HepG2 (cell line): ENCODE results near the gene USP36. TPM values are rescaled to one million over a fixed set of nuclear protein-coding genes. Genes with fewer than 3 reads are reported as not detected.

Experiments
- ATAC-seq: fragments of 200-7000 bp; cut with Tn5 transposase; 3 replicates; pipeline ENCODE4 v1.9.1; 2020; ENCODE audit warnings: mild to moderate bottlenecking, moderate library complexity
- BruUV-seq: library from RNA; stranded (reverse); fragments of 400-500 nt; replicated peaks from 2 replicates; lab custom pipeline; 2021; lab: Mats Ljungman, UMichigan
- CTCF ChIA-PET: fragments of 300-600 bp; formaldehyde crosslinking; extraction: SDS; loops from one replicate; lab custom pipeline; 2021; ENCODE audit warnings: low total read pairs, inconsistent platforms, low intra/inter-chr PET ratio; lab: Yijun Ruan, JAX
- POLR2A ChIA-PET: fragments of 350-600 bp; sonication (Branson Sonifier 250); formaldehyde crosslinking; loops from one replicate; lab custom pipeline; 2020; ENCODE audit warnings: antibody characterized with exemption, inconsistent platforms; lab: Yijun Ruan, JAX
- DNase-seq: peaks from one replicate; pipeline ENCODE4 v3.0.0-alpha.2; 2015; ENCODE audit warnings: low spot score
- FAIRE-seq: peaks from 3 replicates; lab custom pipeline; 2011; peaks lifted over from hg19 to GRCh38; lab: Jason Lieb, UNC
- H2AFZ ChIP-seq: one replicate; pipeline ENCODE4 v1.6.1; 2011; ENCODE audit warnings: low read length, inconsistent platforms
- H3K27ac ChIP-seq: fragments of 300-600 bp; 3 replicates; pipeline ENCODE4 v1.8.0; 2011; ENCODE audit warnings: mixed run types, mild to moderate bottlenecking, mixed read lengths, low read length, inconsistent platforms; ENCODE audit not compliant: insufficient read depth; ENCODE audit errors: extremely low read length
- H3K27me3 ChIP-seq, 2 experiments: fragments of 200-600 bp in 1 of 2; 2 replicates in 1 of 2; 3 replicates in 1 of 2; pipeline versions ENCODE4 v1.6.0 to v1.8.0; 2011; ENCODE audit warnings: low read length in 2 of 2, mild to moderate bottlenecking in 2 of 2, moderate library complexity in 2 of 2, inconsistent platforms in 1 of 2; ENCODE audit not compliant: insufficient read depth in 2 of 2, control insufficient read depth in 1 of 2
- H3K36me3 ChIP-seq, 2 experiments: fragments of 200-600 bp in 1 of 2; replicated peaks in 1 of 2; 2 replicates in 1 of 2; 3 replicates in 1 of 2; pipeline versions ENCODE4 v1.5.1 to v1.8.0; 2011; ENCODE audit warnings: low read length in 2 of 2, inconsistent platforms in 1 of 2; ENCODE audit not compliant: insufficient read depth in 2 of 2, control insufficient read depth in 1 of 2
- H3K4me1 ChIP-seq: 2 replicates; pipeline ENCODE4 v1.5.1; 2012; ENCODE audit warnings: low read length, inconsistent platforms; ENCODE audit not compliant: insufficient read depth
- H3K4me2 ChIP-seq: 2 replicates; pipeline ENCODE4 v1.6.0; 2011; ENCODE audit warnings: low read depth, low read length, inconsistent platforms
- H3K4me3 ChIP-seq, 3 experiments: fragments of 200-600 bp in 1 of 3; sonication (generic), shearing (Covaris generic) in 1 of 3; replicated peaks in 1 of 3; 2 replicates each; pipeline ENCODE4 v1.5.1; 2011 to 2016; ENCODE audit warnings: low read length in 3 of 3, inconsistent platforms in 2 of 3, low read depth in 2 of 3, mild to moderate bottlenecking in 2 of 3, control low read depth in 1 of 3, mixed read lengths in 1 of 3; ENCODE audit not compliant: insufficient read depth in 1 of 3
- H3K79me2 ChIP-seq: one replicate; pipeline ENCODE4 v1.6.1; 2011; ENCODE audit warnings: low read length, inconsistent platforms; ENCODE audit not compliant: insufficient read depth
- H3K9ac ChIP-seq: 2 replicates; pipeline ENCODE4 v1.6.0; 2011; ENCODE audit warnings: mild to moderate bottlenecking, low read depth, low read length, inconsistent platforms; ENCODE audit not compliant: insufficient read depth
- H3K9me3 ChIP-seq: 2 replicates; pipeline ENCODE4 v1.5.1; 2012; ENCODE audit warnings: mild to moderate bottlenecking, low read length
- H4K20me1 ChIP-seq: 2 replicates; pipeline ENCODE4 v1.6.0; 2011; ENCODE audit warnings: inconsistent platforms, mild to moderate bottlenecking, low read length, moderate library complexity; ENCODE audit not compliant: insufficient read depth
- HMG20A ChIP-seq: IDR thresholded peaks from 2 replicates; pipeline ENCODE4 v1.6.1; 2016; ENCODE audit warnings: borderline replicate concordance
- HOXA3 ChIP-seq: sonication (generic); formaldehyde crosslinking; IDR thresholded peaks from 2 replicates; pipeline ENCODE4 v1.5.0; 2020; ENCODE audit warnings: missing genetic modification reagents
- KAT8 ChIP-seq: IDR thresholded peaks from 2 replicates; pipeline ENCODE4 v1.6.1; 2016; ENCODE audit warnings: missing genetic modification reagents, missing compliant biosample characterization
- MBD4 ChIP-seq: IDR thresholded peaks from 2 replicates; pipeline ENCODE4 v1.6.1; 2012; ENCODE audit warnings: low read length, inconsistent platforms, borderline replicate concordance
- MBNL3 ChIP-seq: fragments of 250-450 bp; sonication (Bioruptor Pico); conservative IDR thresholded peaks from 2 replicates; pipeline ENCODE4 v1.8.0; 2022; ENCODE audit warnings: mild to moderate bottlenecking, inconsistent platforms
- MTA3 ChIP-seq: sonication (generic); formaldehyde crosslinking; IDR thresholded peaks from 2 replicates; pipeline ENCODE4 v1.4.0; 2020; ENCODE audit warnings: missing genetic modification reagents
- REXO4 ChIP-seq: sonication (generic); formaldehyde crosslinking; IDR thresholded peaks from 2 replicates; pipeline ENCODE4 v1.8.0; 2022; ENCODE audit warnings: missing genetic modification reagents, mild to moderate bottlenecking, borderline replicate concordance
- SP2 ChIP-seq: sonication (generic); formaldehyde crosslinking; IDR thresholded peaks from 2 replicates; pipeline ENCODE4 v1.5.1; 2020; ENCODE audit warnings: mild to moderate bottlenecking, missing genetic modification reagents
- SP5 ChIP-seq: IDR thresholded peaks from 2 replicates; pipeline ENCODE4 v1.6.1; 2016; ENCODE audit warnings: low read depth, borderline replicate concordance
- TAF1 ChIP-seq: sonication (generic); formaldehyde crosslinking; IDR thresholded peaks from 2 replicates; pipeline ENCODE4 v1.4.0; 2020; ENCODE audit warnings: missing genetic modification reagents
- U2AF2 ChIP-seq: fragments of 200-400 bp; formaldehyde crosslinking; IDR thresholded peaks from 2 replicates; pipeline ENCODE4 v1.6.1; 2017; ENCODE audit warnings: low read depth, mild to moderate bottlenecking, low read length
- ZMYM2 ChIP-seq: sonication (generic); formaldehyde crosslinking; IDR thresholded peaks from 2 replicates; pipeline ENCODE4 v1.8.0; 2022; ENCODE audit warnings: mild to moderate bottlenecking, missing genetic modification reagents
- ZNF260 ChIP-seq: sonication (generic); formaldehyde crosslinking; IDR thresholded peaks from 2 replicates; pipeline ENCODE4 v1.4.0; 2020; ENCODE audit warnings: missing genetic modification reagents, low read depth, mild to moderate bottlenecking, borderline replicate concordance
- ZNF263 ChIP-seq: sonication (generic); formaldehyde crosslinking; IDR thresholded peaks from 2 replicates; pipeline ENCODE4 v1.4.0; 2020; ENCODE audit warnings: missing genetic modification reagents
- ZNF501 ChIP-seq: sonication (generic); formaldehyde crosslinking; IDR thresholded peaks from 2 replicates; pipeline ENCODE4 v1.5.1; 2020; ENCODE audit warnings: mild to moderate bottlenecking, moderate library complexity, missing genetic modification reagents
- ZNF605 ChIP-seq: sonication (generic); formaldehyde crosslinking; IDR thresholded peaks from 2 replicates; pipeline ENCODE4 v1.8.0; 2022; ENCODE audit warnings: mild to moderate bottlenecking, missing genetic modification reagents
- ZNF816 ChIP-seq: sonication (generic); formaldehyde crosslinking; IDR thresholded peaks from 2 replicates; pipeline ENCODE4 v1.8.0; 2022; ENCODE audit warnings: missing genetic modification reagents, mild to moderate bottlenecking, borderline replicate concordance
- WGBS: methylation state at CpG from one replicate; pipeline ENCODE4 v1.1.6; 2017; ENCODE audit warnings: low lambda C conversion rate; 5-methylcytosine and 5-hydroxymethylcytosine counted together
- in situ Hi-C: cut with HindIII; loops from 2 replicates; pipeline ENCODE4 v1.10.0; 2017; ENCODE audit warnings: low pct_unique_long_range_greater_than_20kb; ENCODE audit not compliant: extremely low pct_ligation_motif_present
- intact Hi-C: fragments of 100-400 bp; cut with micrococcal nuclease; formaldehyde crosslinking; loops from one replicate; pipeline ENCODE4 v1.10.0; 2022; ENCODE audit not compliant: unreplicated experiment
- polyA plus RNA-seq, 8 experiments: library from polyadenylated mRNA; depleted of rRNA in 3 of 8; stranded (reverse) in 7 of 8; unstranded in 1 of 8; fragments of >200 nt; fragmentation: Illumina TruSeq in 4 of 8; extraction: Trizol in 4 of 8; gene quantifications; 2 replicates each; pipeline versions ENCODE4 v1.2.1 to v1.2.3, GENCODE V29; 2011 to 2016; ENCODE audit warnings: low read depth in 4 of 8, missing spikeins in 1 of 8, mixed read lengths in 1 of 8; ENCODE audit not compliant: insufficient read depth in 1 of 8
- total RNA-seq, 5 experiments: library from RNA; depleted of rRNA; stranded (reverse); fragments of >200 nt; fragmentation: Illumina TruSeq; extraction: Trizol; gene quantifications; 2 replicates each; pipeline ENCODE4 v1.2.3, GENCODE V29; 2016; ENCODE audit warnings: low read depth in 1 of 5
- TF ChIP-seq, protein P1 (sequence below): sonication (generic); formaldehyde crosslinking; IDR thresholded peaks from 2 replicates; pipeline ENCODE4 v1.5.0; 2020; ENCODE audit warnings: missing genetic modification reagents, mild to moderate bottlenecking, borderline replicate concordance
- TF ChIP-seq, protein P2 (sequence below): sonication (generic); formaldehyde crosslinking; conservative IDR thresholded peaks from 2 replicates; pipeline ENCODE4 v1.4.0; 2020; ENCODE audit warnings: missing genetic modification reagents
- TF ChIP-seq, protein P3 (sequence below): fragments of 450-650 bp; IDR thresholded peaks from 2 replicates; pipeline ENCODE4 v1.6.1; 2017

USP36 gene
- total and polyA plus RNA-seq, 2 of the 13 experiments (the other 11 are each of a cell fraction or from before 2014, with no cell fraction given): 29.6 to 45.9 TPM

DNA sequence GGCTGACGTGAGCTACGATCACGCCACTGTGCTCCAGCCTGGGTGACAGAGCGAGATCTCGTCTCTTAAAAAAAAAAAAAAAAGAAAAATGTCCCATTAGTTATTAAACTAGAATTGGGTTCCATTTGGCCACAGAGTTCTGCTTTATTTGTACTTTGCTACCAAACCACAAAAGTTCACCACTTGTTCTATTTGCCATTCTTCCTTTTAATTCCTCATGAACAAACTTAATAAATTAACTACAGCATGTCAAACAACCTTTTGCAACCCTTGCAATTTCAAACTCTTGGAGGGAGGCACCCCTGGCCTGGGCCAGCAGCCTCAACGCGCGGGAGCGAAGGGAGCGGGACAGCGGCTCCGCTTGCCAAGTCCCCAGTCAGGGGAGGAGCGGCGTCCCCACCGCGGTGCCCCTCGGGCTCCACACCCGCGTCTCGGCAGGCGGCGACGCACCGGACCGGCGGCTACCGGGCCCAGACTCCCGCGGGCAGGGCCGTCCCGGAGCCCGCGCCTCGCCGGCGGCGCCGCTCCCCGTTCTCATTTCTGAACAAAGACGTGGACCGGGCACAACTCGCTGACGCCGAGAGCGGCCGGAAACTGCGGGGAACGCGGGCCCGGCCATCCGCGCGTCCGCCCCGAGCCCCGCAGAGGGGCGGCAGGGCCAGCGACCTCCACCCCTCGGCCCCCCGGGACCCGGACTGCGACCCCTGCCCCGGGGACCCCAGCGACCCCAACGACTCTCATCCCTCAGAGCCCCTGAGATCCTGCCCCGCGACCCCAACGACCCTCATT lies 59.3 kb downstream of the USP36 start (continued):
- TF ChIP-seq ZNF501 (CRISPR knock-in tag) (peak; percentile 70), TAF1 (peak; percentile 11; the same call in 1 of the 2 replicates)
- TF ChIP-seq, protein P1, sequence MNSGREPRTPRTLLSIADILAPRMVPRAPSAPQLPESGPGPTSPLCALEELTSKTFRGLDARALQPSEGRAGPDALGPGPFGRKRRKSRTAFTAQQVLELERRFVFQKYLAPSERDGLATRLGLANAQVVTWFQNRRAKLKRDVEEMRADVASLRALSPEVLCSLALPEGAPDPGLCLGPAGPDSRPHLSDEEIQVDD (CRISPR knock-in tag): 0 out of 2 replicates have a peak, but pooled peaks have one; percentile 35

DNA sequence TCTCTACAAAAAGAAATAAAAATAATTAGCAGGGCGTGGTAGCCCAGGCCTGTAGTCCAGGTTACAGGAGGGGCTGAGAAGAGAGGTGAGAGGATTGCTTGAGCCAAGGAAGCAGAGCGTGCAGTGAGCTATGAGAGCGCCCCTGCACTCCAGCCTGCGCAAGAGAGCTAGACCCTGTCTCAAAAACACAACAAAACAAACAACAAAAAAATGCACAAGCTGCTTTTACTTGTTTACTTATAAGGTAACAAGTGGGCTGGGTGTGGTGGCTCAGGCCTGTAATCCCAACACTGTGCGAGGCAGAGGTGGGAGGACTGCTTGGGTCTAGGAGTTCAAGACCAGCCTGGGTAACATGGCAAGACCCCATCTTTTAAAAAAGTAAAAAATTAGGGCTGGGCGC lies 60.3 kb downstream of the USP36 start:
- no peak for FAIRE-seq
- Histone ChIP-seq H3K79me2 (peaks cover 49% of the 10 kb centered on the region), H3K9ac (peak overlapping the region; percentile 8; the same call in 1 of the 2 replicates), H3K27ac (peak overlapping the region; percentile 43), H2AFZ (no peak overlapping the region), H3K4me1 (peaks cover 56% of the 10 kb centered on the region), H3K36me3 (no peaks in the 10 kb centered on the region), H3K27me3 (no peaks in the 10 kb centered on the region; a peak in 1 of 5 replicates), H3K4me3 (peak overlapping the region in 1 of 3 experiments; percentile 98; a peak in 1 of 6 replicates), H4K20me1 (peaks cover 20% of the 10 kb centered on the region), H3K9me3 (no peaks in the 10 kb centered on the region), H3K4me2 (peak overlapping the region; percentile 81)
- CTCF ChIA-PET: no interaction called here
- POLR2A ChIA-PET: interaction anchor here (0.9 kb wide), 1 partner anchor 34 kb away, joined by 3 read pairs; no protein-coding TSS in a partner anchor
- no TSS peak for BruUV-seq
- intact Hi-C loops (loop anchor here (5.0 kb wide), 1 partner anchor 33 kb away; no protein-coding TSS in a partner anchor), in situ Hi-C loops (no loop called here)
- no peak for DNase-seq
- ATAC-seq: no peak
- 95% methylated on average over 6 of the region's 6 CpGs for WGBS
- no peak for TF ChIP-seq MBD4
- no peak for TF ChIP-seq REXO4 (CRISPR knock-in tag)
- TF ChIP-seq, protein P2, sequence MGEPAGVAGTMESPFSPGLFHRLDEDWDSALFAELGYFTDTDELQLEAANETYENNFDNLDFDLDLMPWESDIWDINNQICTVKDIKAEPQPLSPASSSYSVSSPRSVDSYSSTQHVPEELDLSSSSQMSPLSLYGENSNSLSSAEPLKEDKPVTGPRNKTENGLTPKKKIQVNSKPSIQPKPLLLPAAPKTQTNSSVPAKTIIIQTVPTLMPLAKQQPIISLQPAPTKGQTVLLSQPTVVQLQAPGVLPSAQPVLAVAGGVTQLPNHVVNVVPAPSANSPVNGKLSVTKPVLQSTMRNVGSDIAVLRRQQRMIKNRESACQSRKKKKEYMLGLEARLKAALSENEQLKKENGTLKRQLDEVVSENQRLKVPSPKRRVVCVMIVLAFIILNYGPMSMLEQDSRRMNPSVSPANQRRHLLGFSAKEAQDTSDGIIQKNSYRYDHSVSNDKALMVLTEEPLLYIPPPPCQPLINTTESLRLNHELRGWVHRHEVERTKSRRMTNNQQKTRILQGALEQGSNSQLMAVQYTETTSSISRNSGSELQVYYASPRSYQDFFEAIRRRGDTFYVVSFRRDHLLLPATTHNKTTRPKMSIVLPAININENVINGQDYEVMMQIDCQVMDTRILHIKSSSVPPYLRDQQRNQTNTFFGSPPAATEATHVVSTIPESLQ (CRISPR knock-in tag): no peak
- TF ChIP-seq U2AF2: no peak
- no peak for TF ChIP-seq ZNF260 (CRISPR knock-in tag)
- TF ChIP-seq HMG20A (CRISPR knock-in tag): 0 out of 2 replicates have a peak, but pooled peaks have one; percentile 1
- no peak for TF ChIP-seq ZNF605 (CRISPR knock-in tag)
- no peak for TF ChIP-seq SP2 (CRISPR knock-in tag)
- TF ChIP-seq HOXA3: peak; percentile 21; the same call in 1 of the 2 replicates
- TF ChIP-seq ZNF816: no peak
- no peak for TF ChIP-seq MBNL3 (CRISPR knock-in tag)
- TF ChIP-seq, protein P3, sequence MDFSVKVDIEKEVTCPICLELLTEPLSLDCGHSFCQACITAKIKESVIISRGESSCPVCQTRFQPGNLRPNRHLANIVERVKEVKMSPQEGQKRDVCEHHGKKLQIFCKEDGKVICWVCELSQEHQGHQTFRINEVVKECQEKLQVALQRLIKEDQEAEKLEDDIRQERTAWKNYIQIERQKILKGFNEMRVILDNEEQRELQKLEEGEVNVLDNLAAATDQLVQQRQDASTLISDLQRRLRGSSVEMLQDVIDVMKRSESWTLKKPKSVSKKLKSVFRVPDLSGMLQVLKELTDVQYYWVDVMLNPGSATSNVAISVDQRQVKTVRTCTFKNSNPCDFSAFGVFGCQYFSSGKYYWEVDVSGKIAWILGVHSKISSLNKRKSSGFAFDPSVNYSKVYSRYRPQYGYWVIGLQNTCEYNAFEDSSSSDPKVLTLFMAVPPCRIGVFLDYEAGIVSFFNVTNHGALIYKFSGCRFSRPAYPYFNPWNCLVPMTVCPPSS: no peak
- peak; percentile 37; the same call in 1 of the 2 replicates for TF ChIP-seq ZNF263 (CRISPR knock-in tag)
- no peak for TF ChIP-seq MTA3 (CRISPR knock-in tag)
- 0 out of 2 replicates have a peak, but pooled peaks have one; percentile 17 for TF ChIP-seq ZMYM2 (CRISPR knock-in tag)
- TF ChIP-seq KAT8 (CRISPR knock-in tag): 0 out of 2 replicates have a peak, but pooled peaks have one; percentile 1
- TF ChIP-seq SP5 (CRISPR knock-in tag): no peak
